ENCODE measurements around the gene SERPINA5. TPM values are rescaled to one million over a fixed set of nuclear protein-coding genes. Genes with fewer than 3 reads are reported as not detected.
A peak's percentile ranks its signal among the peaks of the same experiment; 100 is the strongest.

SERPINA5 gene
- total and polyA plus RNA-seq, 2 of the 13 experiments (the other 11 are each of a cell fraction or from before 2014, with no cell fraction given): 449 to 498 TPM

DNA sequence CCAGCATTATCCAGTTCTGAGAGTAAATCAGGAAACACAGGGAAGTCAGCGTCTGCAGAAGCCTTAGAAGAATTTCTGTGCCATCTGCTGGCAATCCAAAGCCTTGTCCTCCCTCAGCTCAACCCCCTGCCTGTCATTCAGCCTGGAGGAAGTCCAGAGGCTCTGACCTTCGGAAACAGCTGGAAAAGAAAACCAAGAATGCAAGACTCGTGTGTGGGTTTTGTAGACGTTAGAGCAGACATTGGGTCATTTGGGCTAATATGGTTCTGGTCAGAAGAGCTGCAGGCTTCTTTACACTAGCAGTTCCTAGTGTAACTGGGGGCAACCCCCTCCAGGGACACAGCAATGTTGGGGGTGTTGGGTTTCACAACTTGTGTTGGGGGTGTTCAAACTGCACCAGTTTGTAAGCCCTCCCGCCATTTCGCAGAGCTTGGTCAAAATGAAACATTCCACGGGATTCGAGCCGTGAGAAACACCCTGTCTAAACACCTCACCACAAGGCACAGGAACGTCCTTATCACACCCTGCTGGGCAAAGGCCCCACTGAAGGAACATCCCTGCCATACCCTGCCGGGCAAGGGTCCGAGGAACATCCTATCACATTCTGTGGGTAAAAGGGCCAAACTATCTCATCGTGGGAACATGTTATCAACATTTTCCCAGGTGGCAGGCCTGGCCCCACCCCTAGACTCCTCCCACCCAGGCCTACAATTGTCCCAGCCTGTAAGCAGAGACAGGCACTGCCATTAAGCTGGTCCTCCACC lies 41.0 kb upstream of the SERPINA5 start (continued):
- TF ChIP-seq, protein P1, sequence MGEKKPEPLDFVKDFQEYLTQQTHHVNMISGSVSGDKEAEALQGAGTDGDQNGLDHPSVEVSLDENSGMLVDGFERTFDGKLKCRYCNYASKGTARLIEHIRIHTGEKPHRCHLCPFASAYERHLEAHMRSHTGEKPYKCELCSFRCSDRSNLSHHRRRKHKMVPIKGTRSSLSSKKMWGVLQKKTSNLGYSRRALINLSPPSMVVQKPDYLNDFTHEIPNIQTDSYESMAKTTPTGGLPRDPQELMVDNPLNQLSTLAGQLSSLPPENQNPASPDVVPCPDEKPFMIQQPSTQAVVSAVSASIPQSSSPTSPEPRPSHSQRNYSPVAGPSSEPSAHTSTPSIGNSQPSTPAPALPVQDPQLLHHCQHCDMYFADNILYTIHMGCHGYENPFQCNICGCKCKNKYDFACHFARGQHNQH (CRISPR knock-in tag; IDR thresholded peaks at IDR 0.05): no peak
- TF ChIP-seq ZNF878 (CRISPR knock-in tag; IDR thresholded peaks at IDR 0.05) (0 out of 2 replicates have a peak, but pooled peaks have one; percentile 26), ZNF567 (CRISPR knock-in tag; IDR thresholded peaks at IDR 0.05; ENCODE audit: borderline replicate concordance) (0 out of 2 replicates have a peak, but pooled peaks have one; percentile 12), ZNF501 (CRISPR knock-in tag; IDR thresholded peaks at IDR 0.05) (0 out of 2 replicates have a peak, but pooled peaks have one; percentile 54), HNF4G (IDR thresholded peaks at IDR 0.05; ENCODE audit: borderline replicate concordance, low read depth, low read length) (no peak), HNF4G (CRISPR knock-in tag; IDR thresholded peaks at IDR 0.05; ENCODE audit: borderline replicate concordance, low read depth) (no peak), ZNF564 (CRISPR knock-in tag; IDR thresholded peaks at IDR 0.05) (no peak)
- TF ChIP-seq, protein P2, sequence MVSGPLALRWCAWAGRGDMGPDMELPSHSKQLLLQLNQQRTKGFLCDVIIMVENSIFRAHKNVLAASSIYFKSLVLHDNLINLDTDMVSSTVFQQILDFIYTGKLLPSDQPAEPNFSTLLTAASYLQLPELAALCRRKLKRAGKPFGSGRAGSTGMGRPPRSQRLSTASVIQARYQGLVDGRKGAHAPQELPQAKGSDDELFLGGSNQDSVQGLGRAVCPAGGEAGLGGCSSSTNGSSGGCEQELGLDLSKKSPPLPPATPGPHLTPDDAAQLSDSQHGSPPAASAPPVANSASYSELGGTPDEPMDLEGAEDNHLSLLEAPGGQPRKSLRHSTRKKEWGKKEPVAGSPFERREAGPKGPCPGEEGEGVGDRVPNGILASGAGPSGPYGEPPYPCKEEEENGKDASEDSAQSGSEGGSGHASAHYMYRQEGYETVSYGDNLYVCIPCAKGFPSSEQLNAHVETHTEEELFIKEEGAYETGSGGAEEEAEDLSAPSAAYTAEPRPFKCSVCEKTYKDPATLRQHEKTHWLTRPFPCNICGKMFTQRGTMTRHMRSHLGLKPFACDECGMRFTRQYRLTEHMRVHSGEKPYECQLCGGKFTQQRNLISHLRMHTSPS (CRISPR knock-in tag; IDR thresholded peaks at IDR 0.05; ENCODE audit: low read depth): no peak
- TF ChIP-seq, protein P3, sequence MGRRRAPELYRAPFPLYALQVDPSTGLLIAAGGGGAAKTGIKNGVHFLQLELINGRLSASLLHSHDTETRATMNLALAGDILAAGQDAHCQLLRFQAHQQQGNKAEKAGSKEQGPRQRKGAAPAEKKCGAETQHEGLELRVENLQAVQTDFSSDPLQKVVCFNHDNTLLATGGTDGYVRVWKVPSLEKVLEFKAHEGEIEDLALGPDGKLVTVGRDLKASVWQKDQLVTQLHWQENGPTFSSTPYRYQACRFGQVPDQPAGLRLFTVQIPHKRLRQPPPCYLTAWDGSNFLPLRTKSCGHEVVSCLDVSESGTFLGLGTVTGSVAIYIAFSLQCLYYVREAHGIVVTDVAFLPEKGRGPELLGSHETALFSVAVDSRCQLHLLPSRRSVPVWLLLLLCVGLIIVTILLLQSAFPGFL (CRISPR knock-in tag; IDR thresholded peaks at IDR 0.05): no peak
- TF ChIP-seq, protein P4, sequence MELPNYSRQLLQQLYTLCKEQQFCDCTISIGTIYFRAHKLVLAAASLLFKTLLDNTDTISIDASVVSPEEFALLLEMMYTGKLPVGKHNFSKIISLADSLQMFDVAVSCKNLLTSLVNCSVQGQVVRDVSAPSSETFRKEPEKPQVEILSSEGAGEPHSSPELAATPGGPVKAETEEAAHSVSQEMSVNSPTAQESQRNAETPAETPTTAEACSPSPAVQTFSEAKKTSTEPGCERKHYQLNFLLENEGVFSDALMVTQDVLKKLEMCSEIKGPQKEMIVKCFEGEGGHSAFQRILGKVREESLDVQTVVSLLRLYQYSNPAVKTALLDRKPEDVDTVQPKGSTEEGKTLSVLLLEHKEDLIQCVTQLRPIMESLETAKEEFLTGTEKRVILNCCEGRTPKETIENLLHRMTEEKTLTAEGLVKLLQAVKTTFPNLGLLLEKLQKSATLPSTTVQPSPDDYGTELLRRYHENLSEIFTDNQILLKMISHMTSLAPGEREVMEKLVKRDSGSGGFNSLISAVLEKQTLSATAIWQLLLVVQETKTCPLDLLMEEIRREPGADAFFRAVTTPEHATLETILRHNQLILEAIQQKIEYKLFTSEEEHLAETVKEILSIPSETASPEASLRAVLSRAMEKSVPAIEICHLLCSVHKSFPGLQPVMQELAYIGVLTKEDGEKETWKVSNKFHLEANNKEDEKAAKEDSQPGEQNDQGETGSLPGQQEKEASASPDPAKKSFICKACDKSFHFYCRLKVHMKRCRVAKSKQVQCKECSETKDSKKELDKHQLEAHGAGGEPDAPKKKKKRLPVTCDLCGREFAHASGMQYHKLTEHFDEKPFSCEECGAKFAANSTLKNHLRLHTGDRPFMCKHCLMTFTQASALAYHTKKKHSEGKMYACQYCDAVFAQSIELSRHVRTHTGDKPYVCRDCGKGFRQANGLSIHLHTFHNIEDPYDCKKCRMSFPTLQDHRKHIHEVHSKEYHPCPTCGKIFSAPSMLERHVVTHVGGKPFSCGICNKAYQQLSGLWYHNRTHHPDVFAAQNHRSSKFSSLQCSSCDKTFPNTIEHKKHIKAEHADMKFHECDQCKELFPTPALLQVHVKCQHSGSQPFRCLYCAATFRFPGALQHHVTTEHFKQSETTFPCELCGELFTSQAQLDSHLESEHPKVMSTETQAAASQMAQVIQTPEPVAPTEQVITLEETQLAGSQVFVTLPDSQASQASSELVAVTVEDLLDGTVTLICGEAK (IDR thresholded peaks at IDR 0.05): no peak
- TF ChIP-seq, protein P4 (CRISPR knock-in tag; IDR thresholded peaks at IDR 0.05): no peak
- TF ChIP-seq, protein P5, sequence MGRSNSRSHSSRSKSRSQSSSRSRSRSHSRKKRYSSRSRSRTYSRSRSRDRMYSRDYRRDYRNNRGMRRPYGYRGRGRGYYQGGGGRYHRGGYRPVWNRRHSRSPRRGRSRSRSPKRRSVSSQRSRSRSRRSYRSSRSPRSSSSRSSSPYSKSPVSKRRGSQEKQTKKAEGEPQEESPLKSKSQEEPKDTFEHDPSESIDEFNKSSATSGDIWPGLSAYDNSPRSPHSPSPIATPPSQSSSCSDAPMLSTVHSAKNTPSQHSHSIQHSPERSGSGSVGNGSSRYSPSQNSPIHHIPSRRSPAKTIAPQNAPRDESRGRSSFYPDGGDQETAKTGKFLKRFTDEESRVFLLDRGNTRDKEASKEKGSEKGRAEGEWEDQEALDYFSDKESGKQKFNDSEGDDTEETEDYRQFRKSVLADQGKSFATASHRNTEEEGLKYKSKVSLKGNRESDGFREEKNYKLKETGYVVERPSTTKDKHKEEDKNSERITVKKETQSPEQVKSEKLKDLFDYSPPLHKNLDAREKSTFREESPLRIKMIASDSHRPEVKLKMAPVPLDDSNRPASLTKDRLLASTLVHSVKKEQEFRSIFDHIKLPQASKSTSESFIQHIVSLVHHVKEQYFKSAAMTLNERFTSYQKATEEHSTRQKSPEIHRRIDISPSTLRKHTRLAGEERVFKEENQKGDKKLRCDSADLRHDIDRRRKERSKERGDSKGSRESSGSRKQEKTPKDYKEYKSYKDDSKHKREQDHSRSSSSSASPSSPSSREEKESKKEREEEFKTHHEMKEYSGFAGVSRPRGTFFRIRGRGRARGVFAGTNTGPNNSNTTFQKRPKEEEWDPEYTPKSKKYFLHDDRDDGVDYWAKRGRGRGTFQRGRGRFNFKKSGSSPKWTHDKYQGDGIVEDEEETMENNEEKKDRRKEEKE (IDR thresholded peaks at IDR 0.05): no peak
